ENCODE data around the gene GPC5.

The GPC5 gene

DNA sequence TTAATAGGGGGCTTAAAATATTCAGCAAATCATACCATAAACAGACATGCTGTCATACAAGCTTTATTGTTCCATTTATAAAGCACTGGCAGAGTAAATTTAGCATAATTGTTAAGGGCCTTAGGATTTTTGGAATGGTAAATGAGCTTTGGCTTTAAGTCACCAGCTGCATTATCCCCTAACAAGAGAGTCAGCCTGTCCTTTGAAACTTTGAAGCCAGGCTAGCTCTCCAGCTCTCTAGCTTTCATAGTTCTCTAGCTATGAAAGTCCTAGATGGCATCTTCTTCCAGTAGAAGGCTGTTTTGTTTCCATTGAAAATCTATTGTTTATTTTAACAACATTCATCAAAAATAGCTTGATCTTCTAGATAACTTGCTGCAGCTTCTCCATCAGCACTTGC is 1407.3 kb downstream of the GPC5 start:
- CTCF ChIA-PET, result no interaction called here
- TF ChIP-seq ARNT (IDR thresholded peaks at IDR 0.05), result no peak
- TF ChIP-seq SP1 (IDR thresholded peaks at IDR 0.05), result no peak
- TF ChIP-seq FOXA1 (IDR thresholded peaks at IDR 0.05), result no peak
- no peak for TF ChIP-seq ELF4 (IDR thresholded peaks at IDR 0.05)
- no peak for TF ChIP-seq NFRKB (IDR thresholded peaks at IDR 0.05)
- TF ChIP-seq, protein P1, sequence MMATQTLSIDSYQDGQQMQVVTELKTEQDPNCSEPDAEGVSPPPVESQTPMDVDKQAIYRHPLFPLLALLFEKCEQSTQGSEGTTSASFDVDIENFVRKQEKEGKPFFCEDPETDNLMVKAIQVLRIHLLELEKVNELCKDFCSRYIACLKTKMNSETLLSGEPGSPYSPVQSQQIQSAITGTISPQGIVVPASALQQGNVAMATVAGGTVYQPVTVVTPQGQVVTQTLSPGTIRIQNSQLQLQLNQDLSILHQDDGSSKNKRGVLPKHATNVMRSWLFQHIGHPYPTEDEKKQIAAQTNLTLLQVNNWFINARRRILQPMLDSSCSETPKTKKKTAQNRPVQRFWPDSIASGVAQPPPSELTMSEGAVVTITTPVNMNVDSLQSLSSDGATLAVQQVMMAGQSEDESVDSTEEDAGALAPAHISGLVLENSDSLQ (IDR thresholded peaks at IDR 0.05), result no peak
- no peak for TF ChIP-seq SUZ12 (IDR thresholded peaks at IDR 0.05)
- TF ChIP-seq FOXM1 (IDR thresholded peaks at IDR 0.05; ENCODE audit: borderline replicate concordance), result no peak
- TF ChIP-seq ZNF384 (IDR thresholded peaks at IDR 0.05), result no peak
- TF ChIP-seq BHLHE40 (IDR thresholded peaks at IDR 0.05; ENCODE audit: borderline replicate concordance), result no peak
- DNase-seq (ENCODE audit: extremely low spot score), result no peak
- POLR2A ChIA-PET, result interaction anchor here (1.0 kb wide), 1 partner anchor 422 kb away, joined by 3 read pairs; no protein-coding TSS in a partner anchor

DNA sequence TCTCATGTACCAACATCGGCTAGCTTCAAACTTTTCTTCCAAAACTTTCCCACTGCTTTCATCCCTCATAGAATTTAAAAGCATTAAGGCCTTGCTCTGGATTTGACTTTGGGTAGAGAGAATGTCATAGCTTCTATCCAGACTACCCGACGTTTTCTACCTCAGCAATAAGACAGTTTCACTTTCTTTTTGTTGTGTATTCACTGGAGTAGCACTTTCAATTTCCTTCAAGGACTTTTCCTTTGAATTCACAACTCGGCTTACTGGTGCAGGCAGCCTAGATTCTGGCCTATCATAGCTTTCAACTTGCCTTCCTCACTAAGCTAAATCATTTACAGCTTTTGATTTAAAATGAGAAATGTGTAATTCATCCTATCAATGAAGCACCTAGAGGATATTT is 1407.8 kb downstream of the GPC5 start:
- no peak for DNase-seq (ENCODE audit: extremely low spot score)
- no peak for TF ChIP-seq ARNT (IDR thresholded peaks at IDR 0.05)
- no peak for TF ChIP-seq BHLHE40 (IDR thresholded peaks at IDR 0.05; ENCODE audit: borderline replicate concordance)
- TF ChIP-seq, protein P1 (IDR thresholded peaks at IDR 0.05), result no peak
- no peak for TF ChIP-seq HDGF (IDR thresholded peaks at IDR 0.05; ENCODE audit: borderline replicate concordance)
- no peak for TF ChIP-seq ZNF384 (IDR thresholded peaks at IDR 0.05)
- no peak for TF ChIP-seq ELF4 (IDR thresholded peaks at IDR 0.05)
- TF ChIP-seq CTBP1 (IDR thresholded peaks at IDR 0.05; ENCODE audit: borderline replicate concordance), result no peak
- TF ChIP-seq LEF1 (IDR thresholded peaks at IDR 0.05; ENCODE audit: borderline replicate concordance), result no peak
- TF ChIP-seq FOXM1 (IDR thresholded peaks at IDR 0.05; ENCODE audit: borderline replicate concordance), result no peak
- TF ChIP-seq FOXK2 (IDR thresholded peaks at IDR 0.05), result no peak
- TF ChIP-seq SUZ12 (IDR thresholded peaks at IDR 0.05), result no peak
- TF ChIP-seq FOXA1 (IDR thresholded peaks at IDR 0.05), result no peak
- TF ChIP-seq SP1 (IDR thresholded peaks at IDR 0.05), result no peak
- no peak for TF ChIP-seq NFRKB (IDR thresholded peaks at IDR 0.05)
- no peak for TF ChIP-seq TARDBP (IDR thresholded peaks at IDR 0.05)
- no peak for TF ChIP-seq L3MBTL2 (conservative IDR thresholded peaks at IDR 0.05)
- ChIA-PET POLR2A (no interaction called here), CTCF (interaction anchor here (0.6 kb wide), 1 partner anchor 1615 kb away, joined by 3 read pairs; no protein-coding TSS in a partner anchor)

DNA sequence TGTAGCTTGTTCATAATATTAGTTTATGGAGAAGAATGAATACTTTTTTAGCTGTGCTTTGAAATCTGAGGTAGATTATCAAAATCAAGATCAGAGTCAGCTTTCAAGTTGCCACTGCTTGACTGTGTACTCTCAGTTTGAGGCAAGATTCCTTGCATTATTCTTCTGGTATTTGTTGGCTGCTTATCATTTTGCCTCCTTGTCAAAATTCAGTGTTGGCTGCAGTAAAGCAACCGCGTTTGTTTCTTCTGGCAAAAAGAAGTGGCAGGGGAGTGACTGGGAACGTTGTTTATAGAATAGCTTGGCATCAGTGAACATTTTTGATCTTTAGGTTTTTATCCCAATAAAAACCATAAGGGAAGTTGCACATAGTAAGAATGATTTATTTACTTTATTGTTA is 1408.9 kb downstream of the GPC5 start:
- no peak for TF ChIP-seq ELF4 (IDR thresholded peaks at IDR 0.05)
- TF ChIP-seq LEF1 (IDR thresholded peaks at IDR 0.05; ENCODE audit: borderline replicate concordance), result no peak
- no peak for TF ChIP-seq FOXA1 (IDR thresholded peaks at IDR 0.05)
- no peak for TF ChIP-seq FOXK2 (IDR thresholded peaks at IDR 0.05)
- TF ChIP-seq SP1 (IDR thresholded peaks at IDR 0.05), result no peak
- TF ChIP-seq, protein P1 (IDR thresholded peaks at IDR 0.05), result no peak
- no peak for TF ChIP-seq CTBP1 (IDR thresholded peaks at IDR 0.05; ENCODE audit: borderline replicate concordance)
- TF ChIP-seq ARNT (IDR thresholded peaks at IDR 0.05), result no peak
- TF ChIP-seq HDGF (IDR thresholded peaks at IDR 0.05; ENCODE audit: borderline replicate concordance), result no peak
- no peak for TF ChIP-seq SUZ12 (IDR thresholded peaks at IDR 0.05)
- no peak for TF ChIP-seq BHLHE40 (IDR thresholded peaks at IDR 0.05; ENCODE audit: borderline replicate concordance)
- TF ChIP-seq FOXM1 (IDR thresholded peaks at IDR 0.05; ENCODE audit: borderline replicate concordance), result no peak
- TF ChIP-seq L3MBTL2 (conservative IDR thresholded peaks at IDR 0.05), result no peak
- TF ChIP-seq NFRKB (IDR thresholded peaks at IDR 0.05), result no peak
- no peak for TF ChIP-seq ZNF384 (IDR thresholded peaks at IDR 0.05)
- no peak for TF ChIP-seq TARDBP (IDR thresholded peaks at IDR 0.05)
- no peak for DNase-seq (ENCODE audit: extremely low spot score)
- POLR2A ChIA-PET, result no interaction called here
- CTCF ChIA-PET, result interaction anchor here (0.5 kb wide), 1 partner anchor 200 kb away, joined by 3 read pairs; no protein-coding TSS in a partner anchor

DNA sequence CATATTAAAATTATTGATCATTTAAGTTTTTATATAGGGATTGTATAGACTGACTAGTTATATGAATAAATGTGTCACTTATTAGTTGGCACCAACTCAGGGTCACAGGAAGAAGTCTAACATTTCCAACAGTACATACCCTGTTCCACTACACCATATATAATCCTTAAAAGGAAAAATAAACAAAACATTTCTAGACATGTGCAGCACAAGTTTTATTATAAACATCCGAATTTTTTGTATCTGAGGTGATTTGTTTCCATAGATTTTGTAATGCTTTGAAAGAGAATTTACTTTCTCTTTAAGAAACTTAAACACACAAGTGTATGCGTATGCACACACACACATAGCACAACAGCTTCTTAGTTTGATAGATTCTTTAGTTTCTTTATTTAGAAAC is 1409.5 kb downstream of the GPC5 start:
- POLR2A ChIA-PET, result no interaction called here
- no peak for DNase-seq (ENCODE audit: extremely low spot score)
- CTCF ChIA-PET, result no interaction called here
- TF ChIP-seq FOXM1 (IDR thresholded peaks at IDR 0.05; ENCODE audit: borderline replicate concordance) (no peak), HDGF (IDR thresholded peaks at IDR 0.05; ENCODE audit: borderline replicate concordance) (no peak), SP1 (IDR thresholded peaks at IDR 0.05) (no peak), CTBP1 (IDR thresholded peaks at IDR 0.05; ENCODE audit: borderline replicate concordance) (no peak), ARNT (IDR thresholded peaks at IDR 0.05) (no peak), FOXK2 (IDR thresholded peaks at IDR 0.05) (no peak), ZNF384 (IDR thresholded peaks at IDR 0.05) (no peak)

DNA sequence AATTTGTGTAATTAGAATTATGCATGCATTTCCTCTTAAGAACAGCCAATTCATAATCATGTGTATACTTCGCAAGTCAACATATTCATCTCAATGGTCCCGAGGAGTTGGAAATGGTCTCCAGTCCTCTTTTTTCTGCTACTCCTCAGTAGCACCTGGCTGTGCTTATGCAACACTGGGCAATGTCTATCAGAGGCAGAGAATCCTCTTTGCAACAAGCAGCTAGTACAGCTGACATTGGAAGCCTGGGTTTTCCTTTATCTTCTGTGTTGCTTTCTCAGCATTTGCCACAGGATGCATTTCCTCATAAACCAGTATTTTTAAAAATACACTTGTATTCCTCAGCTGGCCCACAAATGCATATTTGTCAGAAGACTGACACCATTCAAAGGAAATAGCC is 1422.9 kb downstream of the GPC5 start:
- CTCF ChIA-PET, result no interaction called here
- DNase-seq (ENCODE audit: extremely low spot score), result no peak
- POLR2A ChIA-PET, result no interaction called here
- TF ChIP-seq ZNF384 (IDR thresholded peaks at IDR 0.05), result no peak
- no peak for TF ChIP-seq ARNT (IDR thresholded peaks at IDR 0.05)
- TF ChIP-seq, protein P1 (IDR thresholded peaks at IDR 0.05), result no peak
- TF ChIP-seq FOXK2 (IDR thresholded peaks at IDR 0.05), result no peak

DNA sequence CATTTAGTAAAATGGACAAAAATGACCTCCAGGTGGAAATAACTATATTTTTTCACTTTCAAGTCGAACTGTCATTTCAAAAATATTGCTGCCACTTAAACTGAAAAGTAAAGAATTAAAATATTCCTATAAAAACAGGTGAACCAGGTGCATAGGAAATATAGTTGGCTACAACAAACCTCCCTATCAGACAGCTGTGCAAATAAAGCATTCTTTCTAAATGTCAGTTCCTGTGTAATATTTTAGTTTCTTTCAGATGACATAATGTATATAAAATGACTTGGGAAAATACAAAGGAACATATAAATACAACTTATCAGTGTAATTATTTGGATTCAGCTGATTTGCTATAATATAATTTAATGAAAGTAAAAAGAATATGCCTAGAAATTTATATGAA is 1424.6 kb downstream of the GPC5 start:
- CTCF ChIA-PET, result no interaction called here
- TF ChIP-seq L3MBTL2 (conservative IDR thresholded peaks at IDR 0.05), result no peak
- DNase-seq (ENCODE audit: extremely low spot score), result no peak

More for the DNA sequence above, 1424.6 kb downstream of the GPC5 start:
- POLR2A ChIA-PET, result no interaction called here

All from HEK293T (cell line).